KMS-11 (cell line): ENCODE measurements around the gene CLRN3.

Experiments used
- H2AFZ ChIP-seq: fragments of 200-600 bp; sonication (generic); 2 replicates; pipeline ENCODE4 v1.6.1; 2016; ENCODE audit warnings: antibody characterized with exemption, mixed run types, low read depth
- H3K27ac ChIP-seq: fragments of 200-600 bp; sonication (generic); 2 replicates; pipeline ENCODE4 v1.6.1; 2016; ENCODE audit warnings: mild to moderate bottlenecking, mixed run types
- H3K27me3 ChIP-seq: fragments of 200-600 bp; sonication (generic); 2 replicates; pipeline ENCODE4 v1.6.1; 2017; ENCODE audit warnings: mild to moderate bottlenecking, low read depth, mixed run types, moderate library complexity; ENCODE audit not compliant: insufficient read depth
- H3K36me3 ChIP-seq: fragments of 200-600 bp; sonication (generic); 2 replicates; pipeline ENCODE4 v1.6.1; 2017; ENCODE audit warnings: mild to moderate bottlenecking, mixed run types; ENCODE audit not compliant: insufficient read depth
- H3K4me1 ChIP-seq: fragments of 200-600 bp; sonication (generic); 2 replicates; pipeline ENCODE4 v1.6.1; 2016; ENCODE audit warnings: mild to moderate bottlenecking, low read depth, mixed run types; ENCODE audit not compliant: poor library complexity, severe bottlenecking
- H3K4me2 ChIP-seq: fragments of 200-600 bp; sonication (generic); 2 replicates; pipeline ENCODE4 v1.7.0; 2016; ENCODE audit warnings: mild to moderate bottlenecking, mixed run types
- H3K4me3 ChIP-seq: fragments of 200-600 bp; sonication (generic); IDR thresholded peaks from 2 replicates; pipeline ENCODE4 v1.6.1; 2017; ENCODE audit warnings: low read depth, low read length, mixed read lengths; ENCODE audit not compliant: insufficient read depth
- H3K79me2 ChIP-seq: fragments of 200-600 bp; sonication (generic); 2 replicates; pipeline ENCODE4 v1.6.1; 2016; ENCODE audit warnings: low read depth, mixed run types; ENCODE audit not compliant: insufficient read depth
- H3K9ac ChIP-seq: fragments of 200-600 bp; sonication (generic); 2 replicates; pipeline ENCODE4 v1.6.1; 2016; ENCODE audit warnings: mild to moderate bottlenecking, mixed run types
- H4K20me1 ChIP-seq: fragments of 200-600 bp; sonication (generic); 2 replicates; pipeline ENCODE4 v1.6.1; 2016; ENCODE audit warnings: mild to moderate bottlenecking, mixed run types; ENCODE audit not compliant: insufficient read depth
- TF ChIP-seq, protein P1 (sequence below): fragments of 200-600 bp; sonication (generic); conservative IDR thresholded peaks from 2 replicates; pipeline ENCODE4 v1.6.1; 2017; ENCODE audit warnings: low read depth, mild to moderate bottlenecking, antibody characterized with exemption, low read length, moderate library complexity, mixed read lengths

Gene CLRN3

GRCh38 chr10:127845756-127846155, 47.0 kb downstream of the CLRN3 start:
- H2AFZ ChIP-seq, result no peak overlapping the region

DNA sequence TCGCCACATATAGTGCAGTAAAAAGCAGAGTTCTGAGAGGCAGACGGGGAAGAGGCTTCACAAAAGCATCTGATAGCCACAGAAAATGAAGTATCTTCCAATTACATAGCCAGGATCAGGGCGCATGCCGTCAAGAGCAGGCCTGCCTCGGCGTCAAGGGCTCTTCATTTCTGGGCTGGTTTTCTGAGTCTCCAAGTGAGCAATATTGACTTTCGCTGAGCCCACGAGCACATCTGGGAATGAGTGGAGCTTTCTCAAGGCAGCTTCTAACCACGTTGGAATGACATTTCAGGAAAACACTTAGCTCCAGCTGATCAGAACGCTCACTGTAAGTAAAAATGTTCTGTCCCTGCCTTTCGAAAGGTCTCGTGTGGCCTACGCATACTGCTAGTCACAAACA, 51.9 kb downstream of the CLRN3 start:
- no peaks in the 10 kb centered on the region for H3K27me3 ChIP-seq
- no peak overlapping the region for H3K27ac ChIP-seq
- H2AFZ ChIP-seq, result no peak overlapping the region
- H3K4me3 ChIP-seq, result no peak overlapping the region
- H3K79me2 ChIP-seq, result no peaks in the 10 kb centered on the region
- no peaks in the 10 kb centered on the region for H3K4me1 ChIP-seq
- no peak overlapping the region for H3K9ac ChIP-seq
- TF ChIP-seq, protein P1, sequence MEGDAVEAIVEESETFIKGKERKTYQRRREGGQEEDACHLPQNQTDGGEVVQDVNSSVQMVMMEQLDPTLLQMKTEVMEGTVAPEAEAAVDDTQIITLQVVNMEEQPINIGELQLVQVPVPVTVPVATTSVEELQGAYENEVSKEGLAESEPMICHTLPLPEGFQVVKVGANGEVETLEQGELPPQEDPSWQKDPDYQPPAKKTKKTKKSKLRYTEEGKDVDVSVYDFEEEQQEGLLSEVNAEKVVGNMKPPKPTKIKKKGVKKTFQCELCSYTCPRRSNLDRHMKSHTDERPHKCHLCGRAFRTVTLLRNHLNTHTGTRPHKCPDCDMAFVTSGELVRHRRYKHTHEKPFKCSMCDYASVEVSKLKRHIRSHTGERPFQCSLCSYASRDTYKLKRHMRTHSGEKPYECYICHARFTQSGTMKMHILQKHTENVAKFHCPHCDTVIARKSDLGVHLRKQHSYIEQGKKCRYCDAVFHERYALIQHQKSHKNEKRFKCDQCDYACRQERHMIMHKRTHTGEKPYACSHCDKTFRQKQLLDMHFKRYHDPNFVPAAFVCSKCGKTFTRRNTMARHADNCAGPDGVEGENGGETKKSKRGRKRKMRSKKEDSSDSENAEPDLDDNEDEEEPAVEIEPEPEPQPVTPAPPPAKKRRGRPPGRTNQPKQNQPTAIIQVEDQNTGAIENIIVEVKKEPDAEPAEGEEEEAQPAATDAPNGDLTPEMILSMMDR, result no peak
- no peaks in the 10 kb centered on the region for H3K36me3 ChIP-seq
- no peak overlapping the region for H3K4me2 ChIP-seq
- H4K20me1 ChIP-seq, result no peaks in the 10 kb centered on the region

More at GRCh38 chr10:127845756-127846155, 47.0 kb downstream of the CLRN3 start:
- Histone ChIP-seq H3K4me1 (no peaks in the 10 kb centered on the region), H3K36me3 (no peaks in the 10 kb centered on the region), H3K9ac (no peak overlapping the region), H3K27me3 (no peaks in the 10 kb centered on the region), H3K79me2 (no peaks in the 10 kb centered on the region), H3K4me2 (no peak overlapping the region), H3K27ac (no peak overlapping the region), H4K20me1 (no peaks in the 10 kb centered on the region), H3K4me3 (no peak overlapping the region)
- TF ChIP-seq, protein P1, result no peak

GRCh38 chr10:127836966-127837365, 55.8 kb downstream of the CLRN3 start:
- Histone ChIP-seq H3K9ac (no peak overlapping the region), H3K4me1 (no peaks in the 10 kb centered on the region), H3K79me2 (no peaks in the 10 kb centered on the region), H3K4me2 (no peak overlapping the region), H3K36me3 (no peaks in the 10 kb centered on the region), H3K4me3 (no peak overlapping the region), H3K27ac (no peak overlapping the region), H3K27me3 (no peaks in the 10 kb centered on the region), H4K20me1 (no peaks in the 10 kb centered on the region), H2AFZ (no peak overlapping the region)
- TF ChIP-seq, protein P1, result no peak

- Histone ChIP-seq H3K9ac (no peak overlapping the region), H2AFZ (no peak overlapping the region), H4K20me1 (no peaks in the 10 kb centered on the region), H3K27ac (no peak overlapping the region), H3K36me3 (no peaks in the 10 kb centered on the region), H3K27me3 (no peaks in the 10 kb centered on the region), H3K4me1 (no peaks in the 10 kb centered on the region), H3K79me2 (no peaks in the 10 kb centered on the region), H3K4me2 (no peak overlapping the region), H3K4me3 (no peak overlapping the region)
- TF ChIP-seq, protein P1, result no peak
Measured at GRCh38 chr10:127836176-127836575, 56.6 kb downstream of the CLRN3 start.
